Measurements from ENCODE around the gene GSN. TPM values are rescaled to one million over a fixed set of nuclear protein-coding genes. Genes with fewer than 3 reads are reported as not detected.

GSN gene
- total and polyA plus RNA-seq, 9 of the 15 experiments (the other 6 are each of a cell fraction or from before 2014, with no cell fraction given) = 0.39 to 16.6 (median 8.2) TPM

DNA sequence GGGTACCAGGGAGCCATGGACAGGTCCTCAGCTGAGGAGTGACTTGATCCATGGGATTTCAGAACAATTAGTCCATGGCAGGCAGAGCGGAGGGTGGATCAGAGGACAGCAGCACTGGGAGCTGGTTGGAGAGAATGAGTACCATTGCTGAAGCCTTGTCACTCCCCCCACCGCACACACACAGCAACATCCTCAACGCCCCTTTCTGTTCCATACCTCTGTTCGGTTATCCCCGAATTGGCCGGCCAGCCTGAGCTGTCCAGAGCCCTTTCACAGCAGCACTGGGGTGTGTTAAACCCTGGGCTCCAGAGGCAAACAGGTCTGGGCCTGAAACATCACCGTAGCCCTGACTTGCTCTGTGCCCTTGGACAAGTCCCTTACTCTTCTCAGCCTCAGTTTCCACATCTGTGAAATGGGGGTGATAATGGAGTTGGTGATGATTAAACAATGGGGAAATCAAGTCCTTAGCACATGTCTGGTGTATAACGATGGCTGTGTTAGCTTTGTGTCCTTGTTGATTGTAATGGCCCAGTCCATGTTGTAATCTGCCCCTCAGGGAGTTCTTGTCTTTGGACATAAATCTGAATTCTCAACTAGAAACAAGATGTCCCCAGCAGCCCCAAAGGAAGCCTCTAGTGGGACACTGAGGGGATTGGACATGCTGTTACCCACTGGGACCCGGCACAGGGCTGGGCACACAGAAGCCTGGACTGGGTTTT, 16.9 kb downstream of the GSN start (continued):
- TF ChIP-seq ZNF143 (CRISPR knock-in tag; IDR thresholded peaks at IDR 0.05) = 0 out of 2 replicates have a peak, but pooled peaks have one; percentile 16
- TF ChIP-seq LCOR (CRISPR knock-in tag; IDR thresholded peaks at IDR 0.05) = no peak
- peak in 1 of 2 experiments; percentile 29; a peak in 1 of 3 replicates for TF ChIP-seq CBX3 (IDR thresholded peaks at IDR 0.05; ENCODE audit: borderline replicate concordance in 1 of 2, low read length in 2 of 2)
- TF ChIP-seq, protein P1, sequence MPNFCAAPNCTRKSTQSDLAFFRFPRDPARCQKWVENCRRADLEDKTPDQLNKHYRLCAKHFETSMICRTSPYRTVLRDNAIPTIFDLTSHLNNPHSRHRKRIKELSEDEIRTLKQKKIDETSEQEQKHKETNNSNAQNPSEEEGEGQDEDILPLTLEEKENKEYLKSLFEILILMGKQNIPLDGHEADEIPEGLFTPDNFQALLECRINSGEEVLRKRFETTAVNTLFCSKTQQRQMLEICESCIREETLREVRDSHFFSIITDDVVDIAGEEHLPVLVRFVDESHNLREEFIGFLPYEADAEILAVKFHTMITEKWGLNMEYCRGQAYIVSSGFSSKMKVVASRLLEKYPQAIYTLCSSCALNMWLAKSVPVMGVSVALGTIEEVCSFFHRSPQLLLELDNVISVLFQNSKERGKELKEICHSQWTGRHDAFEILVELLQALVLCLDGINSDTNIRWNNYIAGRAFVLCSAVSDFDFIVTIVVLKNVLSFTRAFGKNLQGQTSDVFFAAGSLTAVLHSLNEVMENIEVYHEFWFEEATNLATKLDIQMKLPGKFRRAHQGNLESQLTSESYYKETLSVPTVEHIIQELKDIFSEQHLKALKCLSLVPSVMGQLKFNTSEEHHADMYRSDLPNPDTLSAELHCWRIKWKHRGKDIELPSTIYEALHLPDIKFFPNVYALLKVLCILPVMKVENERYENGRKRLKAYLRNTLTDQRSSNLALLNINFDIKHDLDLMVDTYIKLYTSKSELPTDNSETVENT (CRISPR knock-in tag; IDR thresholded peaks at IDR 0.05) = no peak
- no peak for TF ChIP-seq ZNF444 (CRISPR knock-in tag; IDR thresholded peaks at IDR 0.05)
- TF ChIP-seq NFYB (IDR thresholded peaks at IDR 0.05; ENCODE audit: extremely low read depth, insufficient read length) = no peak
- TF ChIP-seq, protein P2, sequence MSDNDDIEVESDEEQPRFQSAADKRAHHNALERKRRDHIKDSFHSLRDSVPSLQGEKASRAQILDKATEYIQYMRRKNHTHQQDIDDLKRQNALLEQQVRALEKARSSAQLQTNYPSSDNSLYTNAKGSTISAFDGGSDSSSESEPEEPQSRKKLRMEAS (CRISPR knock-in tag; IDR thresholded peaks at IDR 0.05) = 0 out of 2 replicates have a peak, but pooled peaks have one; percentile 13
- TF ChIP-seq KDM1A (IDR thresholded peaks at IDR 0.05) = peak; percentile 77 to 88
- no peak for TF ChIP-seq CCAR2 (IDR thresholded peaks at IDR 0.05; ENCODE audit: low read depth, low read length)
- TF ChIP-seq RCOR1 (IDR thresholded peaks at IDR 0.05; ENCODE audit: borderline replicate concordance in 1 of 2, low read depth in 2 of 2, low read length in 2 of 2) = peak in 1 of 2 experiments; percentile 49; a peak in 1 of 4 replicates

Data from K562 (cell line).